ENCODE data around the gene BANF1. TPM values are rescaled to one million over a fixed set of nuclear protein-coding genes. Genes with fewer than 3 reads are reported as not detected.

The BANF1 gene
- total RNA-seq, 1 donor from 2014 or later, result 238 TPM

DNA sequence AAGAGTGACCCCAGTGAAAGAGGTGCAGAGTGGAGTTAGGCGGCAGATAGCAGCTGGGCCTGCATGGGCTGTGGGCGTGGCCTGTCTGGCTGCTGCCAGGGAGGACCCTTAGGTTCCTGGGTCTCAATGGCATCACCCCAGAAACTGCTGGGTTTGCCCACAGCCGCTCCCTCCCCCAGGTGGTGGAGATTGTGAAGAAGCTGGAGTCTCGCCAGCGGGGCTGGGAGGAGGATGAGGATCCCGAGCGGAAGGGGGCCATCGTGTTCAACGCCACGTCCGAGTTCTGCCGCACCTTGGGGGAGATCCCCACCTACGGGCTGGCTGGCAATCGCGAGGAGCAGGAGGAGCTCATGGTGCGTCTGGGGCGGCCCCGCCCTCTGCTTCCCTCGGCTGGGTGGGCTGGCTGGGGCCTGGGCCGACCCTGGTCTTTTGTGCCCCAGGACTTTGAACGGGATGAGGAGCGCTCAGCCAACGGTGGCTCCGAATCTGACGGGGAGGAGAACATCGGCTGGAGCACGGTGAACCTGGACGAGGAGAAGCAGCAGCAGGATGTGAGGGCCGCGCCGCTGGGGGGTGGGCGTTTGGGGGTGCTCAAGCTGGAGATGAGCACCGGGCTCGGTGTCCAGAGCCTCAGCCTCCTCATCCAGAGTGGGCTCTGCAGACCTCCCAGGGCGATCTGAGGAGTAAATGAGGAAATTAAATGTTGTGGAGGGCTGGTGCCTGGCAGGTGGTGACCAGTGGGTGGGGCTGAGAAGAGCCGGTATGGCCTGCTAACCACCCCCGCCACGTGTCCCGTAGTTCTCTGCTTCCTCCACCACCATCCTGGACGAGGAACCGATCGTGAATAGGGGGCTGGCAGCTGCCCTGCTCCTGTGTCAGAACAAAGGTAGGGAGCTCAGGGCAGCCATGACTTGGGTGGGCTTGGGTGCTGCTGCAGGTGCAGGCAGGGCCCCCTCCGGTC lies 25.8 kb upstream of the BANF1 start:
- DNase-seq (no peak), ATAC-seq (no peak)
- intact Hi-C loops (cut with micrococcal nuclease), result no loop called here

DNA sequence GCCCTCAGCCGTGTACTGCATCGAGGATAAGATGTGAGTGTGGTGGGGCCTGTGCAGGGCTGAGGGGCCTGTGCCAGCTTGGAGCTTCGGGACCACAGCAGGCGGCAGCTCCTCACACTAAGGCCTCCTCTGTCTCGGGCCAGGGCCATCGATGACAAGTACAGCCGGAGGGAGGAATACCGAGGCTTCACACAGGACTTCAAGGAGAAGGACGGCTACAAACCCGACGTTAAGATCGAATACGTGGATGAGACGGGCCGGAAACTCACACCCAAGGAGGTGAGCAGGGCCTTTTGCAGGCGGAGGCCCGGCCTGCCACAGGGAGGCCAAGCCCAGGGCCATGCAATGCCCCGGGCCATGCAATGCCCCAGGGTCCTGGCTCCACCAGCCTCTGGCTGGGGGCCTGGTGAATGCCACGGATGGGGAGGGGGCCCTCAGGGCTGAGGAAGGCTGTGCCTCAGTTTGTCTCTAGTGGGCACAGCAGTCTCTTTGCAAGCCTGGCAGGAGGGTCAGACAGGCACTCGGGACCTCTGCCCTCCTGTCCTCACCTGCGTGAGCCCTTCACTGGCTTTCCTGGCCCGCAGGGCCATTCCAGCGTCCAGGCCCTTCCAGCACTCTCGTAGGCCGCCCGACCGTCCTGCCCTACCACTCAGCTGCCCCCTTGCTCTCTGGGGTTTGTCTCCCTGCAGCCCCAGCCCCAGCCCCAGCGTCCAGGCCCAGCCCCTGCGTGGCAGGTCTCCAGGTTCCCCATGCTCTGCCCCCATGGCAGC lies 24.5 kb upstream of the BANF1 start:
- intact Hi-C loops (cut with micrococcal nuclease), result no loop called here
- ATAC-seq (no peak), DNase-seq (no peak)

DNA sequence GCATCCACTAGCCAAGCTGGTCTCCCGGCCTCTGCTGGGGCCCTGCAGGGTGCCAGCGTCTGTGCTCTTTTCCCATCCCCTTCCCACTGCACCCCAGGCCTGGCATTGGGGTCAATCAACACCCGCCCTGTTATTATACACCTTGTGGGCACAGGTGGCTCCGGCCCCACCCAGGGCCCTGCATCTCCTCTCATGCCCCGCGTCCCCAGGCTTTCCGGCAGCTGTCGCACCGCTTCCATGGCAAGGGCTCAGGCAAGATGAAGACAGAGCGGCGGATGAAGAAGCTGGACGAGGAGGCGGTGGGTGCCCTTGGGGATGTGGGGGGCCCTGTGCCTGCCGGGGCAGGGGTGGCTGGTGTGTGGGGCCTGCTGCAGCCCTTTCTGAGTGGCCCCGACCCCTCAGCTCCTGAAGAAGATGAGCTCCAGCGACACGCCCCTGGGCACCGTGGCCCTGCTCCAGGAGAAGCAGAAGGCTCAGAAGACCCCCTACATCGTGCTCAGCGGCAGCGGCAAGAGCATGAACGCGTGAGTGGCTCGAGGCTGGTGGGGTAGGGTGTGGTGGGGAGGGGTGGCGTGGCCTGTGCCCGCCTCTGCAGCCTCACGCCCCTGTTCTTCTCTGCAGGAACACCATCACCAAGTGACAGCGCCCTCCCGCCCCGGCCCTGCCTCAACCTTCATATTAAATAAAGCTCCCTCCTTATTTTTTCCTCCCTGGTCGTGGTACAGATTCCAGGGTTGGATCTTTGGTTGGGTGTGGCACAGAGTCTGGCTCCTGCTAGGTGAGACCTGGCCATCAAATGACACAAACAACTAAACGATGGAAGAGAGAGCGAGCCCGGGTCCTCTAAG lies 23.7 kb upstream of the BANF1 start:
- DNase-seq (no peak), ATAC-seq (no peak)
- intact Hi-C loops (cut with micrococcal nuclease), result no loop called here

DNA sequence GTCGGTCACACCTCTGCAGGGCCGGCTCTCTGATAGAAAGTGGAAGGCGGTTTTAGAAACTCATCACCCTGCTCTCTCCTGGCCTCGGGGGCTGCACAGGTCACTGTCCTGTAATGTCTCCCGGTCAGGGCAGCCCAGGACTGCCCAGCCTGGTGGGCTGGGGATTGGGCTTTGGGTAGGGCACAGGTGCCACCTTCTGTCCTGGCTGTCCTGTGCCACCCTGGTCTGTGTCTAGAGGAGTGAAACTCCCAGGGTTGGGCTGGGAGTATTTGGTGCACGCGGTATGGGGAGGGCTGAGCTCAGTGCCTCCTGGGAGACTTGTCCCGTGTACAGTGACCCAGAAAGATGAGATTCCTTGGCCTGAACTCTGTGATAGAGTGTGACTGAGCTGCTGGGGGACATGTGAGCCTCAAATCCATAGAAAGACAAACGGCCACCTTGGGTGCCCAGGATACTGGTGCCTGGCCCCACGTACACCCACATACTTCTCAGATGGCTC lies 23.0 kb upstream of the BANF1 start:
- no peak for ATAC-seq
- intact Hi-C loops (cut with micrococcal nuclease), result no loop called here
- no peak for DNase-seq

DNA sequence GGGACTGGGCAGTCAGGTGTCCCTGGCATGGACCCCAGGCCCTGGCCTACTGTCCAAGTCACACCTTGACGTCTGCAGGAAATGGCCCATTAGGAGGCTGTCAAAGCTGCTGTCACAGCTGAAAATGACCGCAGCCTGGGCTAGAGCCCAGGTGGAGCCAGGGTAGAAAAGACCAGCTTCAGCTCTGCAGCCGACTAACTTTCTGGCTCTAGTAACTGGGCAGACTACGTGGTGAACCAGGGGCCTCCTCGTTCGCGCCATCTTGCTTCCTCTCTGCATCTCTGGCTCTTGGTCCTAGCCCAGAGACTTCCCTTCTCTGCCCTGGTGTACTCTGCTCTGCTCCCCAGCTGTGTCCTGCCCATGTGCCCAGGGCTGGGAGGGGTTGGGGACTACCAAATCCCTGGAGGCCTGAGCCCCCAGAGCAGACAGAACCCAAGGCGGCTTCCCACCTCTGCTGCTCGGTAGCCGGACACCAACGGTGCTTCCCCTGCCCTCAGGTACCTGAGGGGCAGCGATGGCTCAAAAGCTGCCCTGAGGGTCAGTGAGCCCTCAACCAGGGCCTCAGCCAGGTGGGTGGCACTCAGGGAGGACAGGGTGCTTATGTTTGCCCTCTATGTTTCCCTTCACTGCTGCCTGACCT lies 21.1 kb upstream of the BANF1 start:
- intact Hi-C loops (cut with micrococcal nuclease), result loop anchor here (10.0 kb wide), 1 partner anchor 96 kb away; the partner anchor contains the start of gene FIBP
- DNase-seq, result no peak
- ATAC-seq, result no peak

DNA sequence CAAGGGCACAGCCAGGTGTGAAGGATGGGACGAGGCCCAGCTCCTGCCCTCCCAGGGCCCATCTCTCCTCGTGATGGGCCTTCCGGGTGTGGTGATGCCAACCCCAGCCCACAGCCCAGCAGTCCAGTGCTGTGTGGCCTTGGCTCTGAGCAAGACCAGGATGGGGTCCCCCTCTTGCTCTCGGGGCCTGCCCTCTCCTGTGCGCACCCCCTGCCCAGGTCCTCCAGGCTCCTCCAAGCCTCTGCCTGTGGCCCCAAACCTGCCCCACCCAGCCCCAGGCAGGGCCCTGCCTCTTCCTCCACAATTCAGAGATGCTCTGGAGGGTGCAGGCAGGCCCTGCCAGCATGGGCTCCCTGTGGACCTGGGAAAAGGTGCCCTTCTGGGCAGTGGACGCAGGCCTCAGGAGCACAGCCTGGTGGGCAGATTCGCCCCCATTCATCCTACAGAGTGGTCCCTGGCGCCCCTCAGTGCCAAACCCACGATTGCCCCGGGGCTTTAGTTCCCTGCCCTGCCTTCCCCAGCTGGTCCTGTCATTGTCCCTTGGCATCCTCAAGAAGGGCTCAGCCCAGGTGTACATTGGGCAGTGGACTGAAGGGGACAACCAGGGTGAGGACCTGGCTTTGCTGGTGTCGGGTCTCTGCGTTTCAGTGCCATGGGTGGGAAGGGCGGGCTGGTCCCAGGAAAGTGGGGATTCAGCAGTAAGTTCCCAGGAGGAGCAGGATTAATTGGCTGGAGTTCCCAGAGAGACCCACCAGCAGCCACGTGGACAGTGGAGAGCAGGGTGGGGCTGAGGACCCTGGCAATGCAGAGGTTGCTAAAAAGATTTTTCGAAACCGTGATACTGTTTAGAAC lies 20.1 kb upstream of the BANF1 start:
- DNase-seq, result no peak
- no peak for ATAC-seq
- intact Hi-C loops (cut with micrococcal nuclease), result loop anchor here (10.0 kb wide), 1 partner anchor 97 kb away; the partner anchor contains the start of gene FIBP

DNA sequence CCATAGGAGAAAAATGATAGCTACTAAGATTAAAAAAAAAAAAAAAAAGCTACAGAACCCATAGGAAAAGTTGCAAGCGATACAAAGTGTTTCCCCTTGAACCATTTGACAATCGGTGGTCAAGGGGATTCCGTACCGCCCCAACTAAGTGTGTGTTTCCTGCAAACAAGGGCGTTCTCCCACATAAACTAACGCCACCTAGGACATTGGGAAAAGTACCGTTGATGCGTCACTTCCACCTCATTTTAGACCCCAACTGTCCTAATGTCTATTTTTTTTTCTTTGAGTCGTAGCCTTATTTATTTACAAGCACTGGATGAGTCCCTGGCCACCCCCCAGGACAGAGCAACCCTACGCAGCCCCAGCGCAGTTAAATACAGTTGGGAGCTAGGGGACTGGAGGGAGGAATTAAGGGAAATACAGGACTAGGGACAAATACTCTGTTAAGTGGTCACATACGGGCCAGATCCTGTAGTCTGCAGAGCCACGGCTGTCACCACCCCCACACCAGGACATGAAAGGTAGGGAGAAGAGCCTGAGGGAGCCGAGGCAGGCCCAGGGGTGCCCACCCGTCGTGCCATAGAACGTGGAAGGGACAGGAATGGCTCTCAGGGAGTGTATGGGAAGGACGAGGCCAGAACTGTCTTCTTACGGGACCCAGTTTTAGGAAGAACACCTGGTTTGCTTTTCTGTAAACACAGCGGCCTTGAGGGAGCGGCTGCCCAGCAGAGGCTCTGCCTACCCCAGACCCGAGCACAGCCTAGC lies 19.3 kb upstream of the BANF1 start:
- no peak for ATAC-seq
- intact Hi-C loops (cut with micrococcal nuclease), result loop anchor here (10.0 kb wide), 1 partner anchor 98 kb away; the partner anchor contains the start of gene FIBP
- DNase-seq, result no peak

DNA sequence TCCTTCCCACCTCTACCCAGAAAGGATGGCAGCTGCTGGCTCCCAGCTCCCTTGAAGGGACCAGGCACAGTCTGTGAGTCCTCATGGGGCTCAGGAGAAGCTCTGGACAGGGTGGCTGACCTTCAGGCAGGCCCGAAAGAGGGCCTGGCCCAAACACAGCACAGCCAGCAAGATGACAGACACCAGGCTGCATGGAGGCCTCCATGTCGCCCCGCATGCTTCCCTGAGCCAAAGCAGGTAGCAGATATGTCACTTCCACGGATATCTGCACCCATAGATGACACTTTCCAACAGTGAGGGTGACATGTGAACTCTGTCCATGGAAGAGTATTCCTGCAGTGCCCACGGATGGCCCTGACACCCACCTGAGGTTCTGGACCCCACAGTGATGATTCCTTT lies 18.7 kb upstream of the BANF1 start:
- DNase-seq (no peak), ATAC-seq (no peak)
- intact Hi-C loops (cut with micrococcal nuclease), result loop anchor here (10.0 kb wide), 1 partner anchor 99 kb away; the partner anchor contains the start of gene FIBP

DNA sequence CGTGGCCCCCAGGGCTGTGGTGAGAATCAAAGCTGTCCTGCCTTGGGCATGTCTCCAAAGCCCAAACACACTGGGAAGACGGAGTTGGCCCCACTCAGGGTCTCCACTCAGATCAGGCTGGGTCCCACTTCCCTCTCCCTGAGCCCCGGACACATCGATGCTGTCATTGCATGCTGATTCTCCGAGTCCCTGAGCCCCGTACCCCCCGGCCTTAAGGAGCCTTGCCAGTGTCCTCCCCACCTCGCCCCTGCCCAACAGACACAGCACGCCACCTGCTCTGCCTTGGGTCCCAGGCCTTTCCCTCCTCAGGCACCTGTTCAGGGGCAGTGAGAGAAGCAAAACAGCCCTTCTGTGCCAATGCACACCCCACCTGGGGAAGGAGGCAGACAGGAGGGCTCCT lies 15.0 kb upstream of the BANF1 start:
- ATAC-seq, result no peak
- no peak for DNase-seq
- intact Hi-C loops (cut with micrococcal nuclease), result loop anchor here (10.0 kb wide), 1 partner anchor 103 kb away; the partner anchor contains the start of gene FIBP

DNA sequence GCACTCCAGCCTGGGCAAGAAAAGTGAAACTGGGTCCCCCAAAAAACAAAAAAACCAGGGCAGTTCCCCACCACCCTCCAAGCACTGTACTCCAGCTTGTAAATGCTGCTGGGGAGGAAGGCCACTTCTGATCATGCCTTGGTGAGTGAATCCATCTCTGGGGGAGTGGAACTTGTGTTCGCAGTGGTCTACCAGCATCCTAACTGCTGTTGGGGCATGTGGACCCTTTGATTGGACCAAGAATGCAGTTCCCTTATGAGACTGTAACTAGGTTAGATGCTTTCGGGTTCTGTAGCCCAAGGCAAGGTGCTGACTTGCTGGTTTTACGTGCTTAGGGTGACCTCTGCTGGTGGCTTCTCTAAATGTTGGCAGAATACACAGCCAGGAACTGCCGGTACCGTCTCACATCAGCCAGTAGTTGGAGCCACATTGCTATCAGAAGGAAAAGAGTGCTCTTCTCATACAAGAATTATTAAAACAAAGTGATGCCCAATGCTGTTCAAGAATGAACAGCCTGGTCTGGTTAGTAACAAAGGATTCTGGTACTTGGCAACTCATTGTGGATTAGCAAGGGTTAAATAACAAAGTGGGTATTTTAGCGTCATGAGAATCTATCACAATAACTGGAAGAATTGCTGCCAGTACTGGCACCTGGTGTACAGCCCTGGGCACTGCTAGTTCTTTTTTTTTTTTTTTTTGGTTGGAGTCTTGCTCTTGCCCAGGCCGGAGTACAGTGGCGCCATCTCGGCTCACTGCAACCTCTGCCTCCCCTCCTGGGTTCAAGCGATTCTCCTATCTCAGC lies 13.3 kb upstream of the BANF1 start:
- ATAC-seq (peak; percentile 98), DNase-seq (peak; percentile 73)
- intact Hi-C loops (cut with micrococcal nuclease), result loop anchor here (10.0 kb wide), 1 partner anchor 104 kb away; the partner anchor contains the start of gene FIBP

DNA sequence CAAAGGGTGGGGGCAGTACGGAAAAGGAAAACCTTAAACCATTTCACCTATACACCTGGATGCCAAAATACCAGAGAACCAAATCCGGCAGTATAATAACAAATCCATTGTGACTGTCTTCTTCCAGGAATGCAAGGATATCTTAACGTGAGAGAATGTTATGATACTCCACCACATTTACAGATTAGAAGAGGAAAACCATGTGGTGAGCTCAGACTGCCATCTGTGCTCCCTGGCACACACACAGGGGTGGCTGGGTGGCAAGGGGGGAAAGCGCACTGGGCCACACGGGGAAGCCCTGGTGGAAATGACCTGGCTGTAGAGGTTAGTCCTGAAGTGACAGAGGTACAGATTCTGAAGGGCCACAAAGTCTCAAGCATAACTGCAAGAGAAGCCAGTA lies 10.2 kb upstream of the BANF1 start:
- no peak for DNase-seq
- no peak for ATAC-seq
- intact Hi-C loops (cut with micrococcal nuclease), result no loop called here

DNA sequence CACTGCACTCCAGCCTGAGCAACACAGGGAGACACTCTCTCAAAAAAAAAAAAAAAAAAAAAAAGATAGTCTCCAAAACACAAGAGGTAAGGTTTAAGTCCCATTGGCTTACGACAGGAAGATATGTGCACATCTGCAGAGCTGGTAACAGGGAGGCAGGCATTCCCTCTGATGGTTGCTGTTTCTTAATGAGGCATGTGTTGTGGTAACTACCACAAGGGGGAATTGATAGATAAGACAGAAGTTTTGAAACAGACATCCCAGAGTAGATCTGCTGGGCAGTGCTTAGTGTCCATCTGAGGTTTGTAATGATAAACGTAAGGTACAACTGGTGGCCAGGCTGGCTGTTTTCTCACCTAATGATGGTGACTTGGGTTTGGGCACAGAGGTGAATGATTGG lies 5.0 kb upstream of the BANF1 start:
- intact Hi-C loops (cut with micrococcal nuclease), result no loop called here
- no peak for ATAC-seq

DNA sequence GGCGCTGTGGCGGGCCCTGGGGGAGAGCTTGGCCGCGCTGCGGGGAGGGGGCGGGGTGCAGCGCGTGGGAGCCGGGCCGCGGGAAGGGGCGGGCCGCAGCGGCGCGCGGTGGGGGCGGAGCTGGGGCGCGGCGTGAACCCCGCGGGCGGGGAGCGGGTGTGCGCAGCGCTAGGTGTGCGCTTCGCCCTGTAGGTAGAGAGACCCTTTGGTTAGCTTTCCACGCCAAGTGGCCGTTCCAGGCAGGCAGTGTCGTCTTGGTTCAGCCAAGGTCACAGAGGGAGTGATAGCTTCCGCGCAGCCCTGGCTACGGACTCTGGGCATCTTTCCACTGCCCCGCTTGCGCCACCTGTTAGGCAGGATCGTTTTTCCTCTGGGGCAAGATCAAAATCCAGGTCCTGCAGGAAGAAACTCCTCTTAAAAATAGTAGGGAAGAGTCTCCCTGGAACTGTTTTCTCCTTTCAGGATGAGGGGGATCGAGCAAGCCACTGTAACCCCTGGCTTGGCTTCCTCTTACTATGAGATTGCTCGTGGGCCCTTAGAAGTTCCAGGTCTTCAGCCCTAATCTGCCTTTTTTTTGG lies 434 bp downstream of the BANF1 start:
- DNase-seq, result no peak
- intact Hi-C loops (cut with micrococcal nuclease), result no loop called here

More for the DNA sequence above, 5.0 kb upstream of the BANF1 start:
- DNase-seq, result no peak

DNA sequence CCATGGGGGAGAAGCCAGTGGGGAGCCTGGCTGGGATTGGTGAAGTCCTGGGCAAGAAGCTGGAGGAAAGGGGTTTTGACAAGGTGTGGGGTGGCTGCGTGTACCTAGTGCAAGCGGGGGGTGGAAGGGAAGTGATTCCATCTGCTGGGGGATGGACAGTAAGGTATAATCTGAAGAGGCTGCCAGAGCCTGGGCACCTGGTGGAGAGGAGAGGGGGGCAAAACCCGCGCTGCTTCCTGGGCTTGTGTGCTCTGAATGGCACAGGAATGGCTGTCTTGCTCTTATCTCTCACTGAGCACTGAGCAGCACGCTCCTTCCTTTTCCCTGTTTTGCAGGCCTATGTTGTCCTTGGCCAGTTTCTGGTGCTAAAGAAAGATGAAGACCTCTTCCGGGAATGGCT lies 988 bp downstream of the BANF1 start:
- DNase-seq (no peak), ATAC-seq (no peak)
- intact Hi-C loops (cut with micrococcal nuclease), result no loop called here

More for the DNA sequence above, 434 bp downstream of the BANF1 start:
- peak; percentile 90 for ATAC-seq

DNA sequence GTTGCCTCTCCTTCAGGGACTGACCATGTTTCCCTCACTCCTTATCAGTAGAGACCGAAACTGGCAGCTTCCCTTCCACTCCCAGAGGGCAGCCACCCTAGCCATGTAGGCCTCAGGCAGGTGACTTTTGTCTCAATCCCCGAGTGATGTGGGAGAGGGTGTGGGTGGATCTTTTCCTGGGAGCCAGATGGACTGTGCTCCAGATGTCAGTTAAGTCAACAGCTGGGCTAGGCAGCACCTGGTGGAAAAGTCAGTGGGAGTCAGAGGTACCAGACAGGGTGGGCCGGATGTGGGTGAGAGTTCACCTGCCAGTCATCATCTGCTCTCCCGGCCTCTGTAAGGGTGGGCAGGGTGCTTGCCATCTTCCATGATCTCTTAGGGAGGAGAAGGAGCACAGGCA lies 1.9 kb downstream of the BANF1 start:
- no peak for ATAC-seq

More for the DNA sequence above, 1.9 kb downstream of the BANF1 start:
- DNase-seq, result no peak
- intact Hi-C loops (cut with micrococcal nuclease), result no loop called here

All from left ventricle myocardium superior (tissue), 1 donor.